ENCODE data around the gene BEX3.
"Not testable (repeated sequence)": the region's sequence is repeated elsewhere in the genome, so short reads cannot be mapped to it uniquely, and the experiment has no call there.

The BEX3 gene

GRCh38 chrX:103407776-103408175 lies 31.4 kb downstream of the BEX3 start:
- no peaks in the 10 kb centered on the region for H3K79me2 ChIP-seq (ENCODE audit: control insufficient read depth, low read length)
- H3K4me1 ChIP-seq (ENCODE audit: control insufficient read depth, low read length): peaks cover 8% of the 10 kb centered on the region
- no peaks in the 10 kb centered on the region for H3K27me3 ChIP-seq (ENCODE audit: control insufficient read depth, low read length)
- no peak for TF ChIP-seq EZH2phosphoT487 (IDR thresholded peaks at IDR 0.05; ENCODE audit: borderline replicate concordance, low read length)
- TF ChIP-seq CTCF (IDR thresholded peaks at IDR 0.05; ENCODE audit: low read depth, low read length, poor library complexity, severe bottlenecking): no peak
- no peaks in the 10 kb centered on the region for H3K9me2 ChIP-seq (replicated peaks; ENCODE audit: control insufficient read depth, low read length)
- no peaks in the 10 kb centered on the region for H3K36me3 ChIP-seq (ENCODE audit: control insufficient read depth, low read length)
- no peaks in the 10 kb centered on the region for H4K20me1 ChIP-seq (ENCODE audit: control insufficient read depth, insufficient read depth, low read depth, low read length)
- H3K27ac ChIP-seq (ENCODE audit: low read depth, low read length): no peak overlapping the region
- no peaks in the 10 kb centered on the region for H3K9me3 ChIP-seq (ENCODE audit: control insufficient read depth, insufficient read depth, low read length)
- no peak overlapping the region for H3K4me3 ChIP-seq (ENCODE audit: low read length)
- H3K4me2 ChIP-seq (ENCODE audit: low read length): no peak overlapping the region
- no peaks in the 10 kb centered on the region for H3F3A ChIP-seq (ENCODE audit: control insufficient read depth, insufficient read depth)

- H3K79me2 ChIP-seq (ENCODE audit: control insufficient read depth, low read length); H3K27me3 ChIP-seq (ENCODE audit: control insufficient read depth, low read length); H3K9me2 ChIP-seq (replicated peaks; ENCODE audit: control insufficient read depth, low read length); H3K36me3 ChIP-seq (ENCODE audit: control insufficient read depth, low read length); H3K9me3 ChIP-seq (ENCODE audit: control insufficient read depth, insufficient read depth, low read length); H3K4me1 ChIP-seq (ENCODE audit: control insufficient read depth, low read length); H3K4me2 ChIP-seq (ENCODE audit: low read length); H3K27ac ChIP-seq (ENCODE audit: low read depth, low read length); H3K4me3 ChIP-seq (ENCODE audit: low read length); H3F3A ChIP-seq (ENCODE audit: control insufficient read depth, insufficient read depth); H4K20me1 ChIP-seq (ENCODE audit: control insufficient read depth, insufficient read depth, low read depth, low read length): not testable (repeated sequence)
These were observed 35.4 kb downstream of the BEX3 start for GRCh38 chrX:103411721-103412120.

GRCh38 chrX:103413705-103414387 lies 37.5 kb downstream of the BEX3 start:
- Histone ChIP-seq H3K27me3 (ENCODE audit: control insufficient read depth, low read length) (no peaks in the 10 kb centered on the region), H3K4me3 (ENCODE audit: low read length) (no peak overlapping the region), H3K79me2 (ENCODE audit: control insufficient read depth, low read length) (no peaks in the 10 kb centered on the region), H3K9me3 (ENCODE audit: control insufficient read depth, insufficient read depth, low read length) (no peaks in the 10 kb centered on the region), H3K4me1 (ENCODE audit: control insufficient read depth, low read length) (no peaks in the 10 kb centered on the region), H3K4me2 (ENCODE audit: low read length) (no peak overlapping the region), H4K20me1 (ENCODE audit: control insufficient read depth, insufficient read depth, low read depth, low read length) (no peaks in the 10 kb centered on the region), H3K9me2 (replicated peaks; ENCODE audit: control insufficient read depth, low read length) (no peaks in the 10 kb centered on the region), H3K36me3 (ENCODE audit: control insufficient read depth, low read length) (no peaks in the 10 kb centered on the region), H3K27ac (ENCODE audit: low read depth, low read length) (no peak overlapping the region), H3F3A (ENCODE audit: control insufficient read depth, insufficient read depth) (no peaks in the 10 kb centered on the region)
- TF ChIP-seq EZH2phosphoT487 (IDR thresholded peaks at IDR 0.05; ENCODE audit: borderline replicate concordance, low read length) (no peak), CTCF (IDR thresholded peaks at IDR 0.05; ENCODE audit: low read depth, low read length, poor library complexity, severe bottlenecking) (no peak)

GRCh38 chrX:103414561-103414960 lies 38.2 kb downstream of the BEX3 start:
- Histone ChIP-seq H3K79me2 (ENCODE audit: control insufficient read depth, low read length) (no peaks in the 10 kb centered on the region), H3F3A (ENCODE audit: control insufficient read depth, insufficient read depth) (no peaks in the 10 kb centered on the region), H3K4me2 (ENCODE audit: low read length) (no peak overlapping the region), H3K27ac (ENCODE audit: low read depth, low read length) (no peak overlapping the region), H3K27me3 (ENCODE audit: control insufficient read depth, low read length) (no peaks in the 10 kb centered on the region), H3K36me3 (ENCODE audit: control insufficient read depth, low read length) (no peaks in the 10 kb centered on the region), H3K4me1 (ENCODE audit: control insufficient read depth, low read length) (no peaks in the 10 kb centered on the region), H3K9me2 (replicated peaks; ENCODE audit: control insufficient read depth, low read length) (no peaks in the 10 kb centered on the region), H4K20me1 (ENCODE audit: control insufficient read depth, insufficient read depth, low read depth, low read length) (no peaks in the 10 kb centered on the region), H3K4me3 (ENCODE audit: low read length) (no peak overlapping the region), H3K9me3 (ENCODE audit: control insufficient read depth, insufficient read depth, low read length) (no peaks in the 10 kb centered on the region)
- TF ChIP-seq EZH2phosphoT487 (IDR thresholded peaks at IDR 0.05; ENCODE audit: borderline replicate concordance, low read length) (no peak), CTCF (IDR thresholded peaks at IDR 0.05; ENCODE audit: low read depth, low read length, poor library complexity, severe bottlenecking) (no peak)
